C4-2B (cell line): Measurements from ENCODE around the gene STEAP1B.

Source experiments
- ZFX ChIP-seq: fragments of 450-650 bp; IDR thresholded peaks from 2 replicates; pipeline ENCODE4 v1.6.1; 2017
- TF ChIP-seq, protein P1 (sequence below): fragments of 450-650 bp; conservative IDR thresholded peaks from 2 replicates; pipeline ENCODE4 v1.5.1; 2017; ENCODE audit warnings: mild to moderate bottlenecking

DNA sequence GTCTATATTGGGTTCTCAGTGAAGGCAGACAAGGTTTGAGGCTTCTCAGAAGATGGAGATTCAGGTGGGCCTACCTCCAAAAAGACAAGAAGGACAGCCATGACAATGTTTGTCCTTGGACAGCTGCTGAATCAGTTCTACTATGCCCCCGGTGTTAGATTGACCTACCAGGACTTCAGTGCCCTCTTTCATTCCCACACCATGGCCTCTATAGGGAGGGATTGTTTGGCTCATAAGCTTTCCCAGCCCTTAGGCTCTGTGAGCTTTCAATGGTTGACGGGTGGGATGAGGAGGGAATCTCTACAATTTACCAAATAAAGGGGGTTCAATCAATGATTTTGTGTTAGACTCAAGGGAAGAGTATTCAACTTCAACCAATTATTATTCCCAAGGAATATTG is 119.7 kb downstream of the STEAP1B start:
- TF ChIP-seq, protein P1, sequence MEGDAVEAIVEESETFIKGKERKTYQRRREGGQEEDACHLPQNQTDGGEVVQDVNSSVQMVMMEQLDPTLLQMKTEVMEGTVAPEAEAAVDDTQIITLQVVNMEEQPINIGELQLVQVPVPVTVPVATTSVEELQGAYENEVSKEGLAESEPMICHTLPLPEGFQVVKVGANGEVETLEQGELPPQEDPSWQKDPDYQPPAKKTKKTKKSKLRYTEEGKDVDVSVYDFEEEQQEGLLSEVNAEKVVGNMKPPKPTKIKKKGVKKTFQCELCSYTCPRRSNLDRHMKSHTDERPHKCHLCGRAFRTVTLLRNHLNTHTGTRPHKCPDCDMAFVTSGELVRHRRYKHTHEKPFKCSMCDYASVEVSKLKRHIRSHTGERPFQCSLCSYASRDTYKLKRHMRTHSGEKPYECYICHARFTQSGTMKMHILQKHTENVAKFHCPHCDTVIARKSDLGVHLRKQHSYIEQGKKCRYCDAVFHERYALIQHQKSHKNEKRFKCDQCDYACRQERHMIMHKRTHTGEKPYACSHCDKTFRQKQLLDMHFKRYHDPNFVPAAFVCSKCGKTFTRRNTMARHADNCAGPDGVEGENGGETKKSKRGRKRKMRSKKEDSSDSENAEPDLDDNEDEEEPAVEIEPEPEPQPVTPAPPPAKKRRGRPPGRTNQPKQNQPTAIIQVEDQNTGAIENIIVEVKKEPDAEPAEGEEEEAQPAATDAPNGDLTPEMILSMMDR: no peak
- no peak for TF ChIP-seq ZFX
